Psoas muscle (tissue), 8 donors: ENCODE data around the gene CRY2. TPM values are rescaled to one million over a fixed set of nuclear protein-coding genes. Genes with fewer than 3 reads are reported as not detected.

Experiments used
- ATAC-seq, 4 donors: fragments of 200-7000 bp; cut with Tn5 transposase; one replicate each; pipeline ENCODE4 v1.9.1; 2020; ENCODE audit warnings: moderate library complexity in 3 of 4, mild to moderate bottlenecking in 2 of 4
- DNase-seq, 2 donors: peaks; one replicate each; pipeline ENCODE4 v3.0.0-alpha.2; 2020
- H3K27ac ChIP-seq: fragments of 200-600 bp; one replicate; pipeline ENCODE4 v1.8.0; 2022
- H3K27me3 ChIP-seq, 3 donors: fragments of 200-600 bp in 1 of 3; one replicate each; pipeline versions ENCODE4 v1.6.1 to v1.8.0; 2013 to 2022; ENCODE audit warnings: low read length in 2 of 3, mild to moderate bottlenecking in 2 of 3, moderate library complexity in 1 of 3; ENCODE audit not compliant: insufficient read depth in 3 of 3
- H3K36me3 ChIP-seq, 2 donors: fragments of 200-600 bp in 1 of 2; one replicate each; pipeline versions ENCODE4 v1.6.1 to v1.8.0; 2013 to 2022; ENCODE audit warnings: low read depth in 1 of 2, mild to moderate bottlenecking in 1 of 2, moderate library complexity in 1 of 2; ENCODE audit not compliant: insufficient read depth in 1 of 2
- H3K4me1 ChIP-seq: fragments of 200-600 bp; one replicate; pipeline ENCODE4 v1.8.0; 2022
- H3K4me3 ChIP-seq: fragments of 200-600 bp; one replicate; pipeline ENCODE4 v1.8.0; 2022; ENCODE audit warnings: mild to moderate bottlenecking
- H3K9me3 ChIP-seq: fragments of 200-600 bp; one replicate; pipeline ENCODE4 v1.8.0; 2022
- CTCF ChIP-seq: fragments of 200-600 bp; IDR thresholded peaks from one replicate; pipeline ENCODE4 v1.8.0; 2022; ENCODE audit warnings: antibody characterized with exemption
- WGBS, 3 donors: extraction: QIAGEN DNeasy Blood & Tissue Kit; methylation state at CpG; one replicate each; pipeline versions ENCODE4 v1.1.6 to v1.1.7; 2013; 5-methylcytosine and 5-hydroxymethylcytosine counted together
- intact Hi-C, 2 donors: fragments of 100-400 bp; cut with DNase I; formaldehyde crosslinking; loops; one replicate each; pipeline versions ENCODE4 v1.11.0 to v1.14.2; 2022
- polyA plus RNA-seq, 3 donors: library from polyadenylated mRNA; stranded (reverse); fragments of 200-250 nt; gene quantifications; one replicate each; pipeline ENCODE4 v1.2.3, GENCODE V29; 2013
- total RNA-seq, 4 donors: library from RNA; stranded (reverse); fragmentation: NEBNext Ultra II Directional in 2 of 4; extraction: Animal tissue kit (Norgen Biotek cat#: 25700) in 2 of 4; gene quantifications; one replicate each; pipeline versions ENCODE4 v1.2.1 to v1.2.4, GENCODE V29; 2021 to 2023
- donor health status: healthy with polysubstance abuse.
- donor health status: DM: no; HTN: no; CAD: no; lungs with moderate emphysema.
- donor health status: Bipolar disorder and iron deficiency.
- donor health status: healthy.
- donor health status: DM: yes; HTN: yes; CAD: no.
- donor health status: DM: no; HTN: no; CAD: no.
- donor health status: DM: no; HTN: no; CAD: no.
- donor health status: DM: yes; HTN: yes; CAD: no.

The CRY2 gene
- total and polyA plus RNA-seq, 7 donors: 15.4 to 64.5 (median 30.7) TPM

- peaks cover 5 to 69% of the 10 kb centered on the region in 2 donors for H3K36me3 ChIP-seq
- intact Hi-C loops: loop anchor here in 1 of 2 donors (10.0 kb wide), 1 partner anchor 54 kb away; the partner anchor contains the start of gene PEX16
- H3K9me3 ChIP-seq: no peaks in the 10 kb centered on the region
- no peaks in the 10 kb centered on the region for H3K27me3 ChIP-seq
- peaks cover 57% of the 10 kb centered on the region for H3K4me1 ChIP-seq
- WGBS, 3 donors: 44 to 57% (median 50%) methylated on average over 10 of the region's 10 CpGs
- peak overlapping the region; percentile 84 for H3K27ac ChIP-seq
- TF ChIP-seq CTCF: no peak
- ATAC-seq: peak; percentile 53 to 69 (median 60)
- no peak for DNase-seq
- H3K4me3 ChIP-seq: peak overlapping the region; percentile 7
These were observed 13.7 kb downstream of the CRY2 start for GRCh38 chr11:45860764-45861510.

GRCh38 chr11:45864041-45864440 lies 16.8 kb downstream of the CRY2 start:
- DNase-seq (no peak), ATAC-seq (no peak)
- Histone ChIP-seq H3K4me1 (peaks cover 29% of the 10 kb centered on the region), H3K4me3 (no peak overlapping the region), H3K36me3 (peaks cover 5 to 84% of the 10 kb centered on the region in 2 donors), H3K27ac (no peak overlapping the region), H3K27me3 (no peaks in the 10 kb centered on the region), H3K9me3 (no peaks in the 10 kb centered on the region)
- TF ChIP-seq CTCF: no peak
- intact Hi-C loops: loop anchor here in 1 of 2 donors (10.0 kb wide), 1 partner anchor 51 kb away; the partner anchor contains the start of gene PEX16

GRCh38 chr11:45869551-45869950 lies 22.3 kb downstream of the CRY2 start:
- H3K36me3 ChIP-seq: peaks cover 13 to 100% of the 10 kb centered on the region in 2 donors
- no peak overlapping the region for H3K4me3 ChIP-seq
- no peaks in the 10 kb centered on the region for H3K27me3 ChIP-seq
- WGBS, 3 donors: 79 to 89% (median 81%) methylated on average over 12 of the region's 12 CpGs
- no peak overlapping the region for H3K27ac ChIP-seq
- ATAC-seq: no peak
- intact Hi-C loops: loop anchor here in 1 of 2 donors (10.0 kb wide), 1 partner anchor 45 kb away; the partner anchor contains the start of gene PEX16
- H3K4me1 ChIP-seq: no peaks in the 10 kb centered on the region
- no peak for DNase-seq
- TF ChIP-seq CTCF: no peak
- H3K9me3 ChIP-seq: no peaks in the 10 kb centered on the region

- Histone ChIP-seq H3K4me1 (no peaks in the 10 kb centered on the region), H3K4me3 (no peak overlapping the region)
These were observed 23.4 kb downstream of the CRY2 start for GRCh38 chr11:45870706-45871105.

More at GRCh38 chr11:45870706-45871105, 23.4 kb downstream of the CRY2 start:
- intact Hi-C loops: loop anchor here (5.0 to 10.0 kb wide), 3 partner anchors 47 to 234 kb away; partner anchors contain the start of gene PEX16 (in 1 of the 2)
- no peak for DNase-seq
- Histone ChIP-seq H3K27me3 (no peaks in the 10 kb centered on the region), H3K9me3 (no peaks in the 10 kb centered on the region), H3K36me3 (peaks cover 10 to 100% of the 10 kb centered on the region in 2 donors), H3K27ac (no peak overlapping the region)
- no peak for TF ChIP-seq CTCF
- ATAC-seq: no peak
- 66 to 77% (median 73%) methylated on average over 4 of the region's 4 CpGs for WGBS, 3 donors
